Smooth muscle cell (in vitro differentiated cells): ENCODE results near the gene ASCL2. TPM values are rescaled to one million over a fixed set of nuclear protein-coding genes. Genes with fewer than 3 reads are reported as not detected.

Experiments used
- DNase-seq: peaks from one replicate; lab custom pipeline; 2025; ENCODE audit not compliant: unreplicated experiment; lab: John Stamatoyannopoulos, UW
- H2AFZ ChIP-seq: fragments of 200-600 bp; sonication (generic); 2 replicates; pipeline ENCODE4 v1.6.0; 2016; ENCODE audit warnings: antibody characterized with exemption, low read depth, mild to moderate bottlenecking
- H3F3A ChIP-seq: fragments of 200-600 bp; sonication (generic); 2 replicates; pipeline ENCODE4 v1.6.0; 2017; ENCODE audit warnings: antibody characterized with exemption, low read depth
- H3K27ac ChIP-seq: fragments of 200-600 bp; sonication (generic); 2 replicates; pipeline ENCODE4 v1.5.1; 2016; ENCODE audit warnings: low read depth, mild to moderate bottlenecking
- H3K27me3 ChIP-seq: fragments of 200-600 bp; sonication (generic); 2 replicates; pipeline ENCODE4 v1.6.1; 2016; ENCODE audit warnings: low read depth, mild to moderate bottlenecking
- H3K36me3 ChIP-seq: fragments of 200-600 bp; sonication (generic); 2 replicates; pipeline ENCODE4 v1.5.1; 2016; ENCODE audit warnings: low read depth
- H3K4me1 ChIP-seq: fragments of 200-600 bp; sonication (generic); 2 replicates; pipeline ENCODE4 v1.5.1; 2016; ENCODE audit warnings: low read depth
- H3K4me2 ChIP-seq: fragments of 200-600 bp; sonication (generic); 2 replicates; pipeline ENCODE4 v1.6.0; 2016; ENCODE audit warnings: mild to moderate bottlenecking
- H3K4me3 ChIP-seq: fragments of 200-600 bp; sonication (generic); 2 replicates; pipeline ENCODE4 v1.5.1; 2016; ENCODE audit warnings: mild to moderate bottlenecking
- H3K79me2 ChIP-seq: fragments of 200-600 bp; sonication (generic); 2 replicates; pipeline ENCODE4 v1.6.0; 2016; ENCODE audit warnings: low read depth, mild to moderate bottlenecking
- H3K9ac ChIP-seq: fragments of 200-600 bp; sonication (generic); 2 replicates; pipeline ENCODE4 v1.6.0; 2016; ENCODE audit warnings: low read depth
- H3K9me3 ChIP-seq: fragments of 200-600 bp; sonication (generic); replicated peaks from 2 replicates; pipeline ENCODE4 v1.5.1; 2016; ENCODE audit warnings: low read depth
- H4K20me1 ChIP-seq: fragments of 200-600 bp; sonication (generic); 2 replicates; pipeline ENCODE4 v1.6.0; 2016; ENCODE audit warnings: low read depth
- CTCF ChIP-seq: fragments of 200-600 bp; sonication (generic); IDR thresholded peaks from 2 replicates; pipeline ENCODE4 v1.5.1; 2017; ENCODE audit warnings: borderline replicate concordance, mild to moderate bottlenecking, antibody characterized with exemption; ENCODE audit not compliant: insufficient read depth, poor library complexity, severe bottlenecking
- WGBS: methylation state at CpG from one replicate; pipeline ENCODE4 v1.1.7; 2016; ENCODE audit warnings: low lambda C conversion rate; 5-methylcytosine and 5-hydroxymethylcytosine counted together
- polyA plus RNA-seq: library from polyadenylated mRNA; unstranded; fragments of >200 nt; fragmentation: Nextera tagmentation; extraction: Ambion mirVana; gene quantifications from 2 replicates; pipeline ENCODE4 v1.2.1, GENCODE V29; 2016
- total RNA-seq: library from RNA; depleted of rRNA; stranded (reverse); fragments of >200 nt; gene quantifications from 2 replicates; pipeline ENCODE4 v1.2.3, GENCODE V29; 2014

Gene ASCL2
- total and polyA plus RNA-seq, 2 experiments from 2014 or later: 0.33 TPM; not detected in 1

- Histone ChIP-seq H2AFZ (no peak overlapping the region), H3K4me3 (no peak overlapping the region), H3K4me1 (no peaks in the 10 kb centered on the region), H3K79me2 (no peaks in the 10 kb centered on the region), H3K9me3 (no peaks in the 10 kb centered on the region), H3F3A (no peaks in the 10 kb centered on the region), H3K27me3 (peaks cover 24% of the 10 kb centered on the region), H3K36me3 (no peaks in the 10 kb centered on the region), H4K20me1 (no peaks in the 10 kb centered on the region), H3K9ac (no peak overlapping the region), H3K27ac (no peak overlapping the region), H3K4me2 (no peak overlapping the region)
- DNase-seq: no peak
- no peak for TF ChIP-seq CTCF
- 91% methylated on average over 20 of the region's 20 CpGs for WGBS
Observed at GRCh38 chr11:2293531-2293971, 23.2 kb upstream of the ASCL2 start.

- Histone ChIP-seq H3K79me2 (no peaks in the 10 kb centered on the region), H3K4me3 (no peak overlapping the region), H2AFZ (no peak overlapping the region), H3F3A (no peaks in the 10 kb centered on the region), H3K9me3 (no peaks in the 10 kb centered on the region), H3K4me1 (no peaks in the 10 kb centered on the region), H3K27ac (no peak overlapping the region), H3K9ac (no peak overlapping the region), H3K27me3 (peaks cover 22% of the 10 kb centered on the region), H3K4me2 (no peak overlapping the region), H4K20me1 (no peaks in the 10 kb centered on the region), H3K36me3 (no peaks in the 10 kb centered on the region)
- WGBS: 66% methylated on average over 10 of the region's 10 CpGs
- TF ChIP-seq CTCF: no peak
- DNase-seq: no peak
Observed at GRCh38 chr11:2290351-2290841, 20.0 kb upstream of the ASCL2 start.

GRCh38 chr11:2289859-2290258 is 19.5 kb upstream of the ASCL2 start:
- H3K4me3 ChIP-seq: no peak overlapping the region
- H3K4me1 ChIP-seq: no peaks in the 10 kb centered on the region
- DNase-seq: no peak
- H3K4me2 ChIP-seq: no peak overlapping the region
- peaks cover 20% of the 10 kb centered on the region for H3K27me3 ChIP-seq
- no peak overlapping the region for H2AFZ ChIP-seq
- no peaks in the 10 kb centered on the region for H4K20me1 ChIP-seq
- WGBS: 83% methylated on average over 10 of the region's 10 CpGs
- H3K27ac ChIP-seq: no peak overlapping the region
- H3K79me2 ChIP-seq: no peaks in the 10 kb centered on the region
- H3K36me3 ChIP-seq: no peaks in the 10 kb centered on the region
- no peak overlapping the region for H3K9ac ChIP-seq
- TF ChIP-seq CTCF: no peak
- H3K9me3 ChIP-seq: no peaks in the 10 kb centered on the region
- H3F3A ChIP-seq: no peaks in the 10 kb centered on the region

GRCh38 chr11:2289350-2289749 is 19.0 kb upstream of the ASCL2 start:
- no peaks in the 10 kb centered on the region for H3K9me3 ChIP-seq
- no peaks in the 10 kb centered on the region for H3K79me2 ChIP-seq
- H2AFZ ChIP-seq: no peak overlapping the region
- H3F3A ChIP-seq: no peaks in the 10 kb centered on the region
- WGBS: 93% methylated on average over 6 of the region's 6 CpGs
- no peak overlapping the region for H3K4me2 ChIP-seq
- H3K4me3 ChIP-seq: no peak overlapping the region
- H3K27ac ChIP-seq: no peak overlapping the region
- TF ChIP-seq CTCF: no peak
- H4K20me1 ChIP-seq: no peaks in the 10 kb centered on the region
- H3K27me3 ChIP-seq: peaks cover 17% of the 10 kb centered on the region
- no peaks in the 10 kb centered on the region for H3K36me3 ChIP-seq
- no peaks in the 10 kb centered on the region for H3K4me1 ChIP-seq
- no peak for DNase-seq
- no peak overlapping the region for H3K9ac ChIP-seq
